ENCODE results near the gene HAP1.

DNA sequence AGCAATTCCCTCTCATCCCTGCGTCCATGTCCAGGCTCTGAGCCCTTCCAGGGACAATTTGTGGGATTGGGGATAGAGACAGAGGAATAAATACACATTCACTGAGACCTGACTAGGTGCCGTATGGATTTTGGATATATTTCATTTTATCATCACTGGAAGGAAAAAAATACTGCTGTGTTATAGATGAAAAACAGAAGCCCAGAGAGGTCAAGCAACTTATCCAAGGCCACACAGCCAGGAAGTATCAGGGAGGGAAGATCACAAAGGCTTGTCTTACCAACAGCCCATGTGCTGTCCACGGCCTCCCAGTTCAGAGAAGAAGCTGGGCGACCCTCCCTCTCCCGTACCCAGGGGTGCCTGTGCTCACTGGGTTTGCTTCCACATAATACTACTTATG is 6.1 kb upstream of the HAP1 start:
- TF ChIP-seq POLR2A (IDR thresholded peaks at IDR 0.05), result no peak
- TF ChIP-seq, protein P1, sequence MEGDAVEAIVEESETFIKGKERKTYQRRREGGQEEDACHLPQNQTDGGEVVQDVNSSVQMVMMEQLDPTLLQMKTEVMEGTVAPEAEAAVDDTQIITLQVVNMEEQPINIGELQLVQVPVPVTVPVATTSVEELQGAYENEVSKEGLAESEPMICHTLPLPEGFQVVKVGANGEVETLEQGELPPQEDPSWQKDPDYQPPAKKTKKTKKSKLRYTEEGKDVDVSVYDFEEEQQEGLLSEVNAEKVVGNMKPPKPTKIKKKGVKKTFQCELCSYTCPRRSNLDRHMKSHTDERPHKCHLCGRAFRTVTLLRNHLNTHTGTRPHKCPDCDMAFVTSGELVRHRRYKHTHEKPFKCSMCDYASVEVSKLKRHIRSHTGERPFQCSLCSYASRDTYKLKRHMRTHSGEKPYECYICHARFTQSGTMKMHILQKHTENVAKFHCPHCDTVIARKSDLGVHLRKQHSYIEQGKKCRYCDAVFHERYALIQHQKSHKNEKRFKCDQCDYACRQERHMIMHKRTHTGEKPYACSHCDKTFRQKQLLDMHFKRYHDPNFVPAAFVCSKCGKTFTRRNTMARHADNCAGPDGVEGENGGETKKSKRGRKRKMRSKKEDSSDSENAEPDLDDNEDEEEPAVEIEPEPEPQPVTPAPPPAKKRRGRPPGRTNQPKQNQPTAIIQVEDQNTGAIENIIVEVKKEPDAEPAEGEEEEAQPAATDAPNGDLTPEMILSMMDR (IDR thresholded peaks at IDR 0.05), result no peak

Data from stomach (tissue), 4 donors.